Measurements from ENCODE around the gene SPATA2.

DNA sequence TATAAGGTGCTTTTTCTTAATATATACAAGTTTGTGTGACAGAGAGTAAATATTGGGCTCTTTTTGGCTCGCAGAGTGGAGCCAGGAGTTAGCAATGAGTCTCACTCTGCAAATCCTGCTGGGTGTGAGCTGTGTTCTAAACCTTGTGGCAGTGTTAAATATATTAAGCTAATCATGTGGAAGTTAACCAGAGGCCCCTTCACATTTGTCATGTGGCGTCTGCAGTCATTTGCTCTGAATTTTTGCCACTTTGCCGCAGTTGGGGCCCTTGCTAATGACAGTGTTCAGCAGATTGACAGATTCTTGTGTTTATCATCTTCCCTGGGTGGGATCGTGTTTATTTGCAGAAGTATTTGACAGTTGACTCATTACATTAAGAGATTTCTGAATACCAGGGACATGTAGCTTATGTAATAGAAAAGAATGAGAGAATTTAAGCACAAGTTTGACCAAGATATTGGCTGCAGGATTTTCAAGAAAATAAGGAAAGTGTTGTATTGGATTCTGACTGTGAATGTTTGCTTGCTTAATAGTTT, 37.9 kb downstream of the SPATA2 start:
- TF ChIP-seq, protein P1, sequence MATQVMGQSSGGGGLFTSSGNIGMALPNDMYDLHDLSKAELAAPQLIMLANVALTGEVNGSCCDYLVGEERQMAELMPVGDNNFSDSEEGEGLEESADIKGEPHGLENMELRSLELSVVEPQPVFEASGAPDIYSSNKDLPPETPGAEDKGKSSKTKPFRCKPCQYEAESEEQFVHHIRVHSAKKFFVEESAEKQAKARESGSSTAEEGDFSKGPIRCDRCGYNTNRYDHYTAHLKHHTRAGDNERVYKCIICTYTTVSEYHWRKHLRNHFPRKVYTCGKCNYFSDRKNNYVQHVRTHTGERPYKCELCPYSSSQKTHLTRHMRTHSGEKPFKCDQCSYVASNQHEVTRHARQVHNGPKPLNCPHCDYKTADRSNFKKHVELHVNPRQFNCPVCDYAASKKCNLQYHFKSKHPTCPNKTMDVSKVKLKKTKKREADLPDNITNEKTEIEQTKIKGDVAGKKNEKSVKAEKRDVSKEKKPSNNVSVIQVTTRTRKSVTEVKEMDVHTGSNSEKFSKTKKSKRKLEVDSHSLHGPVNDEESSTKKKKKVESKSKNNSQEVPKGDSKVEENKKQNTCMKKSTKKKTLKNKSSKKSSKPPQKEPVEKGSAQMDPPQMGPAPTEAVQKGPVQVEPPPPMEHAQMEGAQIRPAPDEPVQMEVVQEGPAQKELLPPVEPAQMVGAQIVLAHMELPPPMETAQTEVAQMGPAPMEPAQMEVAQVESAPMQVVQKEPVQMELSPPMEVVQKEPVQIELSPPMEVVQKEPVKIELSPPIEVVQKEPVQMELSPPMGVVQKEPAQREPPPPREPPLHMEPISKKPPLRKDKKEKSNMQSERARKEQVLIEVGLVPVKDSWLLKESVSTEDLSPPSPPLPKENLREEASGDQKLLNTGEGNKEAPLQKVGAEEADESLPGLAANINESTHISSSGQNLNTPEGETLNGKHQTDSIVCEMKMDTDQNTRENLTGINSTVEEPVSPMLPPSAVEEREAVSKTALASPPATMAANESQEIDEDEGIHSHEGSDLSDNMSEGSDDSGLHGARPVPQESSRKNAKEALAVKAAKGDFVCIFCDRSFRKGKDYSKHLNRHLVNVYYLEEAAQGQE (IDR thresholded peaks at IDR 0.05; ENCODE audit: insufficient read depth in 1 of 2, low read depth in 2 of 2, low read length in 1 of 2), result no peak
- TF ChIP-seq, protein P2, sequence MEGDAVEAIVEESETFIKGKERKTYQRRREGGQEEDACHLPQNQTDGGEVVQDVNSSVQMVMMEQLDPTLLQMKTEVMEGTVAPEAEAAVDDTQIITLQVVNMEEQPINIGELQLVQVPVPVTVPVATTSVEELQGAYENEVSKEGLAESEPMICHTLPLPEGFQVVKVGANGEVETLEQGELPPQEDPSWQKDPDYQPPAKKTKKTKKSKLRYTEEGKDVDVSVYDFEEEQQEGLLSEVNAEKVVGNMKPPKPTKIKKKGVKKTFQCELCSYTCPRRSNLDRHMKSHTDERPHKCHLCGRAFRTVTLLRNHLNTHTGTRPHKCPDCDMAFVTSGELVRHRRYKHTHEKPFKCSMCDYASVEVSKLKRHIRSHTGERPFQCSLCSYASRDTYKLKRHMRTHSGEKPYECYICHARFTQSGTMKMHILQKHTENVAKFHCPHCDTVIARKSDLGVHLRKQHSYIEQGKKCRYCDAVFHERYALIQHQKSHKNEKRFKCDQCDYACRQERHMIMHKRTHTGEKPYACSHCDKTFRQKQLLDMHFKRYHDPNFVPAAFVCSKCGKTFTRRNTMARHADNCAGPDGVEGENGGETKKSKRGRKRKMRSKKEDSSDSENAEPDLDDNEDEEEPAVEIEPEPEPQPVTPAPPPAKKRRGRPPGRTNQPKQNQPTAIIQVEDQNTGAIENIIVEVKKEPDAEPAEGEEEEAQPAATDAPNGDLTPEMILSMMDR (IDR thresholded peaks at IDR 0.05), result no peak
- TF ChIP-seq POLR2AphosphoS5 (IDR thresholded peaks at IDR 0.05; ENCODE audit: low read depth, low read length), result no peak

Measured in Panc1 (cell line).